Measurements from ENCODE around the gene POU6F1. TPM values are rescaled to one million over a fixed set of nuclear protein-coding genes. Genes with fewer than 3 reads are reported as not detected.

POU6F1 gene
- polyA plus RNA-seq, 3 donors = 0.65 to 5.2 TPM; not detected in 1

DNA sequence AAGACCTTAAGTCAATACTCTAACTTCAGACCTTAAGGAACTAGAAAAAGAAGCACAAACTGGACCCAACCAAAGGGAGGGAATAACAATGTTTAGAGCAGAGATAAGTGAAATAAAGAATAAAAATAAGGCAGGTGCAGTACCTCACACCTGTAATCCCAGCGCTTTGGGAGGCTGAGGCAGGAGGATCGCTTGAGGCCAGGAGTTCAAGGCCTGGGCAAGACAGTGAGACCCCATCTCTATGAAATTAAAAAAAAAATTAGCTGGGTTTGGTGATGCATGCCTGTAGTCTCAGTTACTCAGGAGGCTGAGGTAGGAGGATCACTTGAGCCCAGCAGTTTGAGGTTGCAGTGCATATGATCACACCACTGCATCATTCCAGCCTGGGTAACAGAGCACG is 54.1 kb downstream of the POU6F1 start:
- Histone ChIP-seq H3K4me3 (replicated peaks in 1 of 3; ENCODE audit: low read depth in 2 of 3, low read length in 3 of 3) (no peak overlapping the region), H4K20me1 (ENCODE audit: insufficient read depth, low read length) (peaks cover 88% of the 10 kb centered on the region), H3K79me2 (ENCODE audit: insufficient read depth, low read length) (peaks cover 92% of the 10 kb centered on the region), H3K27me3 (ENCODE audit: control insufficient read depth in 2 of 2, insufficient read depth in 2 of 2, low read length in 2 of 2) (no peaks in the 10 kb centered on the region), H3K9ac (ENCODE audit: insufficient read depth, low read length, poor library complexity, severe bottlenecking) (no peak overlapping the region), H3K4me1 (ENCODE audit: control insufficient read depth in 1 of 2, insufficient read depth in 2 of 2, low read length in 2 of 2) (no peaks in the 10 kb centered on the region), H3K4me2 (replicated peaks; ENCODE audit: extremely low read depth, low read length, poor library complexity, severe bottlenecking) (no peak overlapping the region), H3K27ac (ENCODE audit: low read depth in 1 of 2, low read length in 2 of 2) (no peak overlapping the region), H3K36me3 (replicated peaks in 1 of 2; ENCODE audit: control insufficient read depth in 1 of 2, insufficient read depth in 2 of 2, low read length in 2 of 2) (peaks cover 6 to 37% of the 10 kb centered on the region in 2 donors), H3K9me3 (replicated peaks in 1 of 2; ENCODE audit: control insufficient read depth in 1 of 2, insufficient read depth in 1 of 2, low read length in 2 of 2) (no peaks in the 10 kb centered on the region), H2AFZ (ENCODE audit: insufficient read depth, low read depth, low read length, poor library complexity, severe bottlenecking) (no peak overlapping the region)
- intact Hi-C loops (cut with micrococcal nuclease) = no loop called here
- WGBS (ENCODE audit: insufficient coverage) = 100% methylated on average over 1 of the region's 3 CpGs
- no peak overlapping the region for H3K4me3 Mint-ChIP-seq
- H3K4me1 Mint-ChIP-seq = peaks cover 11% of the 10 kb centered on the region
- no peak for DNase-seq
- no peaks in the 10 kb centered on the region for H3K27me3 Mint-ChIP-seq (ENCODE audit: low read depth in 3 of 3)
- peak overlapping the region in 1 of 7 donors; percentile 23 for H3K27ac Mint-ChIP-seq
- no peaks in the 10 kb centered on the region for H3K9me3 Mint-ChIP-seq
- peaks cover 24 to 36% of the 10 kb centered on the region in 2 donors for H3K36me3 Mint-ChIP-seq
- TF ChIP-seq, protein P1, sequence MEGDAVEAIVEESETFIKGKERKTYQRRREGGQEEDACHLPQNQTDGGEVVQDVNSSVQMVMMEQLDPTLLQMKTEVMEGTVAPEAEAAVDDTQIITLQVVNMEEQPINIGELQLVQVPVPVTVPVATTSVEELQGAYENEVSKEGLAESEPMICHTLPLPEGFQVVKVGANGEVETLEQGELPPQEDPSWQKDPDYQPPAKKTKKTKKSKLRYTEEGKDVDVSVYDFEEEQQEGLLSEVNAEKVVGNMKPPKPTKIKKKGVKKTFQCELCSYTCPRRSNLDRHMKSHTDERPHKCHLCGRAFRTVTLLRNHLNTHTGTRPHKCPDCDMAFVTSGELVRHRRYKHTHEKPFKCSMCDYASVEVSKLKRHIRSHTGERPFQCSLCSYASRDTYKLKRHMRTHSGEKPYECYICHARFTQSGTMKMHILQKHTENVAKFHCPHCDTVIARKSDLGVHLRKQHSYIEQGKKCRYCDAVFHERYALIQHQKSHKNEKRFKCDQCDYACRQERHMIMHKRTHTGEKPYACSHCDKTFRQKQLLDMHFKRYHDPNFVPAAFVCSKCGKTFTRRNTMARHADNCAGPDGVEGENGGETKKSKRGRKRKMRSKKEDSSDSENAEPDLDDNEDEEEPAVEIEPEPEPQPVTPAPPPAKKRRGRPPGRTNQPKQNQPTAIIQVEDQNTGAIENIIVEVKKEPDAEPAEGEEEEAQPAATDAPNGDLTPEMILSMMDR (IDR thresholded peaks at IDR 0.05) = no peak

DNA sequence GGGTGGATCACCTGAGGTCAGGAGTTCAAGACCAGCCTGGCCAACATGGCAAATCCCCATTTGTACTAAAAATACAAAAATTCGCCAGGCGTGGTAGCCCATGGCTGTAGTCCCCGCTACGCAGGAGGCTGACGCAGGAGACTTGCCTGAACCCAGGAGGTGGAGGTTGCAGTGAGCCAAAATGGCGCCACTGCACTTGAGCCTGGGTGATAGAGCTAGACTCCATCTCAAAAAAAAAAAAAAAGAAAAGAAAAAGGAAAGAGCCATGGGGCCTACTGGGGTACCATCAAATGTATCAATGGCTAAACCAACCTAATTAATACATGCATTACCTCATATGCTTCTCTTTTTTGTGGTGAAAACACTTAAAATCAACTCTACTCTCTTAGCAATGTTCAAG is 55.6 kb downstream of the POU6F1 start:
- Histone ChIP-seq H4K20me1 (ENCODE audit: insufficient read depth, low read length) (peaks cover 87% of the 10 kb centered on the region), H3K79me2 (ENCODE audit: insufficient read depth, low read length) (peaks cover 84% of the 10 kb centered on the region), H3K27me3 (ENCODE audit: control insufficient read depth in 2 of 2, insufficient read depth in 2 of 2, low read length in 2 of 2) (no peaks in the 10 kb centered on the region), H3K4me3 (replicated peaks in 1 of 3; ENCODE audit: low read depth in 2 of 3, low read length in 3 of 3) (no peak overlapping the region), H3K4me1 (ENCODE audit: control insufficient read depth in 1 of 2, insufficient read depth in 2 of 2, low read length in 2 of 2) (no peaks in the 10 kb centered on the region), H3K4me2 (replicated peaks; ENCODE audit: extremely low read depth, low read length, poor library complexity, severe bottlenecking) (no peak overlapping the region), H3K9ac (ENCODE audit: insufficient read depth, low read length, poor library complexity, severe bottlenecking) (no peak overlapping the region), H3K27ac (ENCODE audit: low read depth in 1 of 2, low read length in 2 of 2) (peak overlapping the region in 1 of 2 donors; percentile 6), H3K9me3 (replicated peaks in 1 of 2; ENCODE audit: control insufficient read depth in 1 of 2, insufficient read depth in 1 of 2, low read length in 2 of 2) (no peaks in the 10 kb centered on the region), H2AFZ (ENCODE audit: insufficient read depth, low read depth, low read length, poor library complexity, severe bottlenecking) (no peak overlapping the region), H3K36me3 (replicated peaks in 1 of 2; ENCODE audit: control insufficient read depth in 1 of 2, insufficient read depth in 2 of 2, low read length in 2 of 2) (peaks cover 0 to 37% of the 10 kb centered on the region in 2 donors)
- H3K36me3 Mint-ChIP-seq = peaks cover 24 to 43% of the 10 kb centered on the region in 2 donors
- H3K9me3 Mint-ChIP-seq = no peaks in the 10 kb centered on the region
- no peak overlapping the region for H3K4me3 Mint-ChIP-seq
- intact Hi-C loops (cut with micrococcal nuclease) = no loop called here
- H3K4me1 Mint-ChIP-seq = peaks cover 8% of the 10 kb centered on the region
- peaks cover 0 to 1% (median 0%) of the 10 kb centered on the region in 3 donors for H3K27me3 Mint-ChIP-seq (ENCODE audit: low read depth in 3 of 3)
- no peak for DNase-seq
- TF ChIP-seq, protein P1 (IDR thresholded peaks at IDR 0.05) = no peak
- peak overlapping the region in 2 of 7 donors; percentile 76 to 80 for H3K27ac Mint-ChIP-seq
- no CpG with 5 or more reads among the region's 6 CpGs for WGBS (ENCODE audit: insufficient coverage)

Measured in CD14-positive monocyte (primary cell).